ENCODE data around the gene CCBE1. TPM values are rescaled to one million over a fixed set of nuclear protein-coding genes. Genes with fewer than 3 reads are reported as not detected.

The CCBE1 gene
- total RNA-seq, 4 donors from 2014 or later = 1.5 to 10.9 (median 4.6) TPM

DNA sequence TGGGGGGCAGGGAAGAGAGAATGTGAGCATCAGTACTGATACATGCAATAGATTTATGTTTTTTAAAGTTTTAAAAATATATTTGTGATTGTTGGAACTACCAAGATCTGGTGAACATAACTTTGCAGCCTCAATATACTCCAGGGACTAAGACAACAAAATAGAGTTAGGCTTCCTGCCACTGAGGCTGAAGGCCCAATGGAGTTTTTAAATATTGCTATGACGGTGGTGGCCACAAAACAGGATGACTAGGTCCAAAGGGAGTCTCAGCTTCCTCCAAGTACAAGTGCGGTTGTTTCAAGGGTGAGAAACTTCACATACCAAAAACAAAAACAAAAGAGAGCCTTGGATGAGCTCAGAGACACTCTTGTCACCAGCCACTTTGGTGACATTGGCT lies 72.9 kb downstream of the CCBE1 start:
- no peak for TF ChIP-seq POLR2A (IDR thresholded peaks at IDR 0.05)
- TF ChIP-seq, protein P1, sequence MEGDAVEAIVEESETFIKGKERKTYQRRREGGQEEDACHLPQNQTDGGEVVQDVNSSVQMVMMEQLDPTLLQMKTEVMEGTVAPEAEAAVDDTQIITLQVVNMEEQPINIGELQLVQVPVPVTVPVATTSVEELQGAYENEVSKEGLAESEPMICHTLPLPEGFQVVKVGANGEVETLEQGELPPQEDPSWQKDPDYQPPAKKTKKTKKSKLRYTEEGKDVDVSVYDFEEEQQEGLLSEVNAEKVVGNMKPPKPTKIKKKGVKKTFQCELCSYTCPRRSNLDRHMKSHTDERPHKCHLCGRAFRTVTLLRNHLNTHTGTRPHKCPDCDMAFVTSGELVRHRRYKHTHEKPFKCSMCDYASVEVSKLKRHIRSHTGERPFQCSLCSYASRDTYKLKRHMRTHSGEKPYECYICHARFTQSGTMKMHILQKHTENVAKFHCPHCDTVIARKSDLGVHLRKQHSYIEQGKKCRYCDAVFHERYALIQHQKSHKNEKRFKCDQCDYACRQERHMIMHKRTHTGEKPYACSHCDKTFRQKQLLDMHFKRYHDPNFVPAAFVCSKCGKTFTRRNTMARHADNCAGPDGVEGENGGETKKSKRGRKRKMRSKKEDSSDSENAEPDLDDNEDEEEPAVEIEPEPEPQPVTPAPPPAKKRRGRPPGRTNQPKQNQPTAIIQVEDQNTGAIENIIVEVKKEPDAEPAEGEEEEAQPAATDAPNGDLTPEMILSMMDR (IDR thresholded peaks at IDR 0.05) = no peak
- H3K4me1 ChIP-seq = peaks cover 0 to 7% of the 10 kb centered on the region in 2 donors

DNA sequence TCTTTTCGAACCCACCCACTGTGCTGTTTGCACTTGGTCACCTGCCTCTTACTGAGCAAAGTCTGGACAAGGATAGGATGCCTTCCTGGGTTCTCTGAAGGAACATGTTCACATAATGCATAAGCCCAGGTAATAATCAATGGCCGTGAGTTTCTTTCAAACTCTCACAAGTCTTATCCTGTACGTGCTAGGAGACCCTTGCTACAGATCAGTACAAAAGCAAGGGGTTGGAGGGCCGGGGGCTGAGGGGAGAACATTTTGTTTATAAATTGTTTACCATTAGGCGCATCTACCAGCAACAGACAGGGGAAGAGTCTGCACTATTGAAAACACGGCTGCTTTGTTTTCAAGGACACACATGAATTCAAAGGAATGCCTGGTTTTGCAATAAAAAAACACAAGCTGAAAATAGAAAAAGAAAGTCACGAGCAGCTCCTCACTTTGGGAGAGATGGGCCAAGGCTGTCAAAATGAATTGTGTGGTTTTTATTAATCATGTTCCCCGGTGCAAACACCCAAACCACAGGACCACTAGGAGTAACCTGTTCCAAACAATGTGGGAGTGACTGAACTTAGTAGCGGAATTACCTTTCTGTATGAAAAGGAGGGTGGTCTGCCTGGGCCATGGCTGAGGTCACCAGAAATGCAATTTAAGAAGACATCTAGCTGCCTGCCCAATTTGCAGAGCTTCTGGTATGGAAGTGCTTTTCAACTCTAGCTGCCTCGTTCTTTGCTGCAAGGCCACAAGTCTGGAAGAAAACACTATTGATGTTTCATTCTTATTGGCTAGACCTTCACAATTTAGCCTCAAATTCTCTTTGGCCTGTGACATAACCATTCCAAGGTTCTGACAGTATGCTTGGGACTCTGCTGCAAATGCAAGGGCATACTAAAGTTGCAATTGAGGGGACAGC lies 73.5 kb downstream of the CCBE1 start:
- peaks cover 0 to 7% of the 10 kb centered on the region in 2 donors for H3K4me1 ChIP-seq
- no peaks in the 10 kb centered on the region for H3K36me3 ChIP-seq
- peak overlapping the region; percentile 75 to 84 for H3K27ac ChIP-seq
- H3K9me3 ChIP-seq = no peaks in the 10 kb centered on the region
- TF ChIP-seq, protein P1 (IDR thresholded peaks at IDR 0.05) = no peak
- no peaks in the 10 kb centered on the region for H3K27me3 ChIP-seq
- intact Hi-C loops (cut with DNase I; ENCODE audit: low total_unique reads) = no loop called here
- H3K4me3 ChIP-seq = no peak overlapping the region
- peak; percentile 36 to 50 for DNase-seq

More for the DNA sequence above, 72.9 kb downstream of the CCBE1 start:
- peak overlapping the region; percentile 75 to 84 for H3K27ac ChIP-seq
- H3K36me3 ChIP-seq = no peaks in the 10 kb centered on the region
- H3K27me3 ChIP-seq = no peaks in the 10 kb centered on the region
- DNase-seq = no peak
- H3K4me3 ChIP-seq = no peak overlapping the region
- no peaks in the 10 kb centered on the region for H3K9me3 ChIP-seq
- intact Hi-C loops (cut with DNase I; ENCODE audit: low total_unique reads) = no loop called here

DNA sequence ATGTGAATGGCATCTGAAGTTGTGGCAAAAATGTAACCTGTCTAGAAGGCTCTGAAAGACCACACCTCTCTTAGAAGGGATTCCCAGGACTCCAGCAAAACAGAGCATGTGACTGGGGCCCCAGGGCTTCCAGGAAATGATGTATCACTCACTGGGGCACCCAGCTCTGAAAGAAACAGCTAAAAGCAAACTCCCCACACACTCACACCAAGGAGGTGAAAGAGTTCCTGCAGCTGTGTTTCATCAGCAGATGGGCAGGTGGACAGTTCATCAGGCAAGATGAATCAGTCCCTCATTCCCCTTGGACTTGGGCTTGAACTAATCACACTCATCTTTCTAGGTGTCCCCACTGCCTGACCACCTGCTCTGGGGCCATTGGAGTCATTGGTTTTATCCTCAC lies 76.2 kb downstream of the CCBE1 start:
- H3K36me3 ChIP-seq = no peaks in the 10 kb centered on the region
- intact Hi-C loops (cut with DNase I; ENCODE audit: low total_unique reads) = no loop called here

DNA sequence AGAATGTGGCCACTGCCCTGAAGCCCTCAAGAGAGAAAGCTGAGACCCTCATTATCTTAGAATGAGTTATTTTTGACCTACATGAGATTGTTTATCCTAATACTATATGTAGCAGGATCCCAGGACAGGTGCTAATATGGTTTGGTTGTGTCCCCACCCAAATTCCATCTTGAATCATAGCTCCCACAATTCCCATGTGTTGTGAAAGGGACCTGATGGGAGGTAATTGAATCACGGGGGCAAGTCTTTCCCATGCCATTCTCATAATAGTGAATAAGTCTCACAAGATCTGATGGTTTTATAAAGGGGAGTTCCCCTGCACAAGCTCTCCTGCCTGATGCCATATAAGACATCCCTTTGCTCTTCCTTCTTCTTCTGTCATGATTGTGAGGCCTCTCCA lies 76.8 kb downstream of the CCBE1 start:
- peaks cover 0 to 7% of the 10 kb centered on the region in 2 donors for H3K4me1 ChIP-seq
- TF ChIP-seq POLR2A (IDR thresholded peaks at IDR 0.05) = no peak
- TF ChIP-seq, protein P1 (IDR thresholded peaks at IDR 0.05) = no peak
- no peaks in the 10 kb centered on the region for H3K9me3 ChIP-seq

More for the DNA sequence above, 76.2 kb downstream of the CCBE1 start:
- TF ChIP-seq, protein P1 (IDR thresholded peaks at IDR 0.05) = no peak
- TF ChIP-seq POLR2A (IDR thresholded peaks at IDR 0.05) = no peak
- no peaks in the 10 kb centered on the region for H3K27me3 ChIP-seq
- H3K27ac ChIP-seq = no peak overlapping the region
- H3K9me3 ChIP-seq = no peaks in the 10 kb centered on the region
- H3K4me3 ChIP-seq = no peak overlapping the region
- peaks cover 0 to 7% of the 10 kb centered on the region in 2 donors for H3K4me1 ChIP-seq
- no peak for DNase-seq

DNA sequence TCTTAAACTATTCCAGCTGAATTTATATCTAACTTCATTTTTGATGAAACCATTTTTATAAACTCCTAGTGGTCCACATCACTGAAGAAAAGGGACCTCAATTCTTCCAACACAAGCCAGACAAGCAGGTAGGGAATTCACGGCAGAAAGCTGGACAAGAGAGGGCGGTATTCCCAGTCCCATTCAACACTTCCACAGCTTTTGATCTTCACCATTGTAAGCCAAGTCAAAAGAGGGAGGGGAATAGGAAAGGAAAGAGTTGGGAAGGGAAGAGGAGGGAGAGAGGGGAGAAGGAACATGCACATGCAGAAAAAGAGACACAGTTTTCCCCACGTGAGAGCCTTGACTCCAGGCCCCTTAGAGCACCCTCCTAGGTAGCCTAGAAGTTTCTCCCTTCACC lies 77.4 kb downstream of the CCBE1 start:
- DNase-seq = no peak
- Histone ChIP-seq H3K36me3 (no peaks in the 10 kb centered on the region), H3K27me3 (no peaks in the 10 kb centered on the region), H3K27ac (no peak overlapping the region), H3K4me1 (peaks cover 0 to 7% of the 10 kb centered on the region in 2 donors), H3K4me3 (no peak overlapping the region), H3K9me3 (no peaks in the 10 kb centered on the region)
- intact Hi-C loops (cut with DNase I; ENCODE audit: low total_unique reads) = no loop called here
- no peak for TF ChIP-seq POLR2A (IDR thresholded peaks at IDR 0.05)
- TF ChIP-seq, protein P1 (IDR thresholded peaks at IDR 0.05) = no peak

More for the DNA sequence above, 76.8 kb downstream of the CCBE1 start:
- intact Hi-C loops (cut with DNase I; ENCODE audit: low total_unique reads) = no loop called here
- no peak for DNase-seq
- no peak overlapping the region for H3K27ac ChIP-seq
- H3K27me3 ChIP-seq = no peaks in the 10 kb centered on the region
- H3K36me3 ChIP-seq = no peaks in the 10 kb centered on the region
- H3K4me3 ChIP-seq = no peak overlapping the region

All from uterus (tissue), 4 donors.